Left lobe of liver (tissue), 2 donors: ENCODE results near the gene DNAH17. TPM values are rescaled to one million over a fixed set of nuclear protein-coding genes. Genes with fewer than 3 reads are reported as not detected.
A peak's percentile ranks its signal among the peaks of the same experiment; 100 is the strongest.
"Not testable (repeated sequence)": the region's sequence is repeated elsewhere in the genome, so short reads cannot be mapped to it uniquely, and the experiment has no call there.

Source experiments
- ATAC-seq: fragments of 200-7000 bp; cut with Tn5 transposase; one replicate; pipeline ENCODE4 v1.9.1; 2020; ENCODE audit warnings: mild to moderate bottlenecking, moderate library complexity
- DNase-seq: peaks from one replicate; pipeline ENCODE4 v3.0.0-alpha.2; 2020; ENCODE audit warnings: low spot score
- total RNA-seq: library from RNA; stranded (reverse); gene quantifications from one replicate; pipeline ENCODE4 v1.2.1, GENCODE V29; 2021
- donor health status: DM: no; HTN: no; CAD: no; lungs with moderate emphysema.
- donor health status: DM: no; HTN: yes; CAD: no.

DNAH17 gene
- total RNA-seq, 1 donor from 2014 or later = not detected

DNA sequence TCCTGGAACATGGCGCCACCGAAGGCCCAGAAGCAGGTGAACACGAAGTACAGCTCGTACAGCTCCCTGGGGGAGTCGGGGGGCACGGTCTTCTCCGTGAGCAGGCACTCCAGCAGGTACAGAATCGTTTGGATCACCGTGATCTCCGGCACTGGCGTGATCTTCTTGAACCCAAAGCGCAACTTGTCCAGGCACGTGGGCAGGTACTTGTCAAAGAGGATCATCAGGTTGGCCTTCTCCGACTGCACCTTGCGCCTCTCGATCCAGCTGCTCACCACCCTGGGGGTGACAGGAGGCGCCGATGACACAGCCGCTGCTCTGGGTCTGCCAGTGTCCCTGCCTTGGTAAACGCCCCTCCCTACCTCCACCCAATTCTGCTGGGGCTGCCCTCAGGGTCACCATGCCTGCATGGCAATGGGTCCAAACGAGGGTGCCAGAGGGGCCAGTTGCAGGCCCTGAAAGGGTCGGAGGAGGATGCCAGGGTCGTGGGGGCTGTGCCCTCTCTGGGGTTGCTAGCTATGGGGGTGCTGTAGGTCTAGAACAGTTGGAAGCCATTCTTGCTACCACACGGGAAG, 90.9 kb downstream of the DNAH17 start:
- ATAC-seq (no peak), DNase-seq (no peak)

- DNase-seq (no peak), ATAC-seq (no peak)
Measured at GRCh38 chr17:78485290-78486168, 91.7 kb downstream of the DNAH17 start.

- ATAC-seq (peak; percentile 57), DNase-seq (no peak)
Measured at GRCh38 chr17:78484271-78485246, 92.6 kb downstream of the DNAH17 start.

GRCh38 chr17:78479369-78479768, 97.8 kb downstream of the DNAH17 start:
- DNase-seq (no peak), ATAC-seq (no peak)

GRCh38 chr17:78478757-78479297, 98.4 kb downstream of the DNAH17 start:
- no peak for DNase-seq
- ATAC-seq = no peak

GRCh38 chr17:78477913-78478756, 99.1 kb downstream of the DNAH17 start:
- no peak for DNase-seq
- no peak for ATAC-seq

DNA sequence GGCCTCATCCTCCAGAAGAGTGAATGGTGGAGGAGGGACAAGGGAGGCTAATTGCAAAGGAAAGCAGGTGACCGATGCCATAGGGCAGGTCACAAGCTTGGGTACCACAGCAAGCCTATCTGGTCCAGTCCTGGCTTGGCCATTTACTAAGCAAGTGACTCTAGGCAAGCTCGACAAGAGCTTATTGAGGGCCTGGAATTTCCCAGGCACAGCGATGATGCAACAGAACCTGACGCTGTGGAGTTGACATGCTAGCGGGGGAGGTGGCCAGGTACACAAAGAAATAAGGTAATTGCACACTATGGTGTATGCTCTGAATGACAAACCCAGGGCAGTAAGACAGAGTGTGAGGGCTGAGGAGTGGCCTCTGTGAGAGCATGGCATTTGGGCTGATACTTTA, 100.2 kb downstream of the DNAH17 start:
- DNase-seq = no peak
- no peak for ATAC-seq

DNA sequence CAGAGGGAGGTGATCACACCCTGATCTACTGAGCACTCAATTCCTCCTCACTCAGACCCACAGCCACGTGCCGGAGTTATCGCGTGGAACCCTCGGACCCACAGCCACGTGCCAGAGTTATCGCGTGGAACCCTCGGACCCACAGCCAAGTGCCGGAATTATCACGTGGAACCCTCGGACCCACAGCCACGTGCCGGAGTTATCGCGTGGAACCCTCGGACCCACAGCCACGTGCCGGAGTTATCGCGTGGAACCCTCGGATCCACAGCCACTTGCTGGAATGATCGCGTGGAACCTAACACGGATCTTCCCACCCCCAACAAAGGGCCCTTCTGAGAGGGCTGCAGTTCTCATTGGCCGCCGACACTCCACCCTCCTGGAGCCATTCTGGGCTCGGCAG, 101.0 kb downstream of the DNAH17 start:
- ATAC-seq = no peak
- no peak for DNase-seq

DNA sequence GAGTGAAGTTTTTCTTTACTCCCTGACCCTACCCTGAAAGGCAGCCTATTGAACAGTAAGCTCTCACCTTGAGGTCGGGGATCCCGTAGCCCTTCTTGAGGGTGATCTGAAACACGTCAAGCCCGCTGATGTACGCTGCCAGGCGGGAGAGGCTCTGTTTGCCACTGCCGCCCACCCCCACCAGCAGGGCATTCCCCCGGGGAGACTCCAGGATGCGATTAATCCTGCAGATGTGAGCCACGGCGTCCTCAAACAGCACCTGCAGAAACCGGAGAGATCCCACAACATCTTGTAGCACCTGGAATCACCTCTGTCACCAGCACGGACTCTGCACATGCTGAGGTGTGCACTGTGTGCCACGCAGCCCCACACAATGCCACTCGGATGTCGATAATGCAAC, 102.0 kb downstream of the DNAH17 start:
- ATAC-seq (no peak), DNase-seq (no peak)

DNA sequence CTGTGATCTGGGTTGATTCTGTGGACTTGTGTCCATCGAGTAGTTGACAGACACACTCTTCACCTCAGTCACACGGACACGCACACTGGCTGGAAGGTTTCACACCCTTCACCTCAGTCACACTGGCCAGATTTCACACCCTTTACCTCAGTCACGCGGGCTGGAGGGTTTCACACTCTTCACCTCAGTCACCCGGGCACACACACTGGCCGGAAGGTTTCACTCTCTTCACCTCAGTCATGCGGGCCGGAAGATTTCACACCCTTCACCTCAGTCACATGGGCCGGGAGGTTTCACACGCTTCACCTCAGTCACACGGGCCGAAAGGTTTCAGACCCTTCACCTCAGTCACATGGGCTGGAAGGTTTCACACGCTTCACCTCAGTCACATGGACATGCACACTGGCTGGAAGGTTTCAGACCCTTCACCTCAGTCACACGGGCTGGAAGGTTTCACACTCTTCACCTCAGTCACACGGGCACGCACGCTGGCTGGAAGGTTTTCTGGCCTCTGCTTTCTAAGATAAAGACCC, 102.5 kb downstream of the DNAH17 start:
- DNase-seq (no peak), ATAC-seq (no peak)

DNA sequence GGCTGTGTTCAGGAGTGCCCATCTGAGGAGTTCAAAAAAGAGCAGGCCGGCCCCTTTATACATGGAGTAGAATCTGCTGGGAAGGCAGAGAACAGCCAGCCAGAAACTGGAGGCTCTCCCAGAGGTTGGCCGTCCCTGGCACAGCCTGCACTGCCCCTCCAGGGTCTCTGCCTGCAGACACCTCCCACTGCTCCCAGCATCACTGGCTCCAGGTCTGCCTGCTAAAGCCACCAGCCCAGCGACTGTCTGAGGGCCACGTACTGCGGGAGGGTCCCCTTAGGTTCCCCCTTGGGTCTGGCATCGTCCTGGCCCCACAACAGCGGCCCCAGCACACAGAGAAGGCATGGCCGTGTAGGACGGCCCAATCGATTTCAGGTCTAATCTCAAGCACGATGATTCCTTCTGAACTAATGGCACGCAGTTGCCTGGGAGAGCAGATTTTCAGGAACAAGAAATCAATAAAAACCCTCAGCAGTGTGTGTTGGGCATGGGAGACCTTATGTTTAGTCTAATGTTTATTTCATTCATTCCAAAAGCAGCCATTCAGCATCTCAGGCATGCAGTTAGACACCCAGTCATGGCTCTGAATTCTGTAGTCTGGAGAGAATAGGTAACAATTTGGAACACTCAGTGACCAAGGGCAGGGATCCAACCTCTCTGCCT, 103.1 kb downstream of the DNAH17 start:
- ATAC-seq (no peak), DNase-seq (no peak)

DNA sequence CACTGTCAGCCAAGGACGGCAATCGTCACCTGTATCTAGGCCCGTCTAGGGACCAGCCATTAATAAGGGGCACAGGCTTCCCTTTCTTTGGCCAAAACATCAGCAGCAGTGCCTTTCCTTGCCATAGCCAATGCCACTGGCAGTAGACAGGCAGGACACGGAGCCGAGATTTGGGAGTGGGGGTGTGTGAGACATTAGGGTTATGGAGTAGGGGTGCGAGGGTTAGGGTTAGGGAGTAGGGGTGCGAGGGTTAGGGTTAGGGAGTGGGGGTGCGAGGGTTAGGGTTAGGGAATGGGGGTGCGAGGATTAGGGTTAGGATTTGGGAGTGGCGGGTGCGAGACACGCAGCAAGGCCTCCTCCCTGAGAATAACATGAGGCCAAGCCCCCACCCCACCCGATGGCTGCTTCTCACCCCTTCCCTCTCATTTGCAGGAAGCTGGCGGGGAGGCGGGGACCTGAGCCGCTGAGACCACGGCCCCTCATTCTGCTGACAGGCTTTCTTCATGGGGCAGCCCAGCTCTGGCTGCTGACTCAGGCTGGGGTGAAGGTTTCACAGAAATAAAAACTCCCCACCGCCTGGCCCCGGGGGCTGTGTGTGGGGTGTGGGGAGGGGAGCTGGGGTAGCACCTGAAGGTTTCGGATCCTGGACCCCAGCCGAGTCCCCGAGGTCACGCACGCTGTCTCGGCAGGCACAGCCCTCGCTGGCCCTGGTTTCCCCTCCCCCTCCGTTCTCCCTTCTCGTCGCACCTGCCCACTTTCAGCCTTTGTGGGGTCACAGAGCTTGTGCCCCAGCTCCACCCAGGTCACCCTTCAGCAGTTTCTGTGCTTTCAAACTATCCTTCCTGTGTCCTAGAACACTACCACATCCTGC, 104.9 kb downstream of the DNAH17 start:
- no peak for ATAC-seq
- no peak for DNase-seq

- no peak for DNase-seq
- ATAC-seq = no peak
Measured at GRCh38 chr17:78471635-78472034, 105.6 kb downstream of the DNAH17 start.

DNA sequence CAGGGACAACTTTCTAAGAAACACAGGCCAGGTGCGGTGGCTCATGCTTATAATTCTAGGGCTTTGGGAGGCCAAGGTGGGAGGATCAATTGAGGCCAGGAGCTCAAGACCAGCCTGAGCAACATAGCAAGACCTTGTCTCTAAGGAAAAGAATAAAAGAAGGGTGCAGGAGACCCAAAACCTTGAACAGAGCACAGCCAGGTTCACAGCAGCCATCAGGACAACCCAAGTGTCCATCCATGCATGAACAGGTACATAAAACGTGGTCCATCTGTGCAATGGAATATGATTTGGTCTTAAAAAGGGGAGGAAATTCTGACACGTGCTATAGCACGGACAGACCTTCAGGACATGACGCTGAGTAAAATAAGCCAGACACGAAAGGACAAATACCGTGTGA, 107.8 kb downstream of the DNAH17 start:
- no peak for DNase-seq
- no peak for ATAC-seq

DNA sequence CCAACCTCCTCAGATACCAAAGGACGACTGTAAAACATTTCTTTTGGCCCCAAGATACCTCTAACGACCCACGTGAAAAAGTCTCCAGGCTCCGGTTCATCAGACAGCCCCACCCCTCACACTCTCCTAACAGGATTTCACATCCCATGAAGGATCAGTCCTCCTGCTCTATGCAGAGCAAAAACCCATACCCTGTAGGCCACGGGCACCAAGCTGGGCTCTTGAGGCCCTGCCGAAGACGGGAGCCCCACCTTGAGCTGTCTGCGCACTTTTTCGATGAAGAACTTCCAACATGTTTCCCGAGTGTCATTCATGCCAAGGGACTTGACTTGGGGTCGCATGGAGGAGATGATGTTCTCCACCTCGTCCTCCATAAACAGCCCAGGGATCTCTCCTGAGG, 108.8 kb downstream of the DNAH17 start:
- ATAC-seq = no peak
- no peak for DNase-seq

DNA sequence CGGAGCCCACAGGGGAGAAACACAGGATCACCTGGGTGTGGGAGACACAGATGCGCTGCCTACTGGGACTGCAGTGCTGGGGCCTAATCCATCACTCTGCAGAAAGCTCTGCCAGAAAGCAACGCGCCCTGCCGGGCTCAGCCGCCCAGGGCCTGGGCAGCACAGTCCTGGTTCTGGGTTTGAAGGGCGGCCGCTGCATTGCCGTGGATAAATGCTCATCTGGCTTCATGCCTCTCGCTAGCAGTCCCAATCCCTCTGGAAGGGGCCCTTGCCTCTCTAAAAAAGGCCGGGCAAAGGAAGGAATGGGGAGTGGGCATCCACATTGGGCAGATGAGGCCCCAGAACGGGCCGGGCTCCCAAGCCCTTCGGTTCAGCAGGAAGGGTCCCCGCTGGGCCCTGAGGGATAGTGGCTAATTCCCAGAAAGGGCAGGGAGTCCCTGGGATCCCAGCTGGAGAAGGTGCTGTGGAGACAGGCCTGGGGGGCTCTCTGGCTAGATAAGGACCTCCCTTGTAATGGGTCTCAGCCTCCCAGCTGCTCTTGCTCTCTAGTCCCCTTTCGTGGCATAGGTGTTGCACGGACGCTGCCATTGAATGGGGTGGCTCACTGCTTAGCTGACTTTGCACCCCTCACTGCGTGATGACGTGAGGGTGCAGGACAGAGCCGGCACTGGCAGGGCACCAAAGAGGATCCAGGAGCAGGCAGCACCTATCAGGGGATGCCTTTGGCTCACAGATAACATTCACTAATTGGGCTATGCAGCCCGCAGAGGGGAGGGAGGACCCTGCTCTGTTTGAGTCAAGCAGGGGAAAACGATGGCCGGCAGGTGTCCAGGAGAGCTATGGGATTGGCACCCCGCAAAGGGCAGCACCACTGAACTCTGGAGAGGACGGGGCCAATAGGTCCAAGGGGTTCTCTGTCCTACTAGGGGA, 110.1 kb downstream of the DNAH17 start:
- ATAC-seq = no peak

DNA sequence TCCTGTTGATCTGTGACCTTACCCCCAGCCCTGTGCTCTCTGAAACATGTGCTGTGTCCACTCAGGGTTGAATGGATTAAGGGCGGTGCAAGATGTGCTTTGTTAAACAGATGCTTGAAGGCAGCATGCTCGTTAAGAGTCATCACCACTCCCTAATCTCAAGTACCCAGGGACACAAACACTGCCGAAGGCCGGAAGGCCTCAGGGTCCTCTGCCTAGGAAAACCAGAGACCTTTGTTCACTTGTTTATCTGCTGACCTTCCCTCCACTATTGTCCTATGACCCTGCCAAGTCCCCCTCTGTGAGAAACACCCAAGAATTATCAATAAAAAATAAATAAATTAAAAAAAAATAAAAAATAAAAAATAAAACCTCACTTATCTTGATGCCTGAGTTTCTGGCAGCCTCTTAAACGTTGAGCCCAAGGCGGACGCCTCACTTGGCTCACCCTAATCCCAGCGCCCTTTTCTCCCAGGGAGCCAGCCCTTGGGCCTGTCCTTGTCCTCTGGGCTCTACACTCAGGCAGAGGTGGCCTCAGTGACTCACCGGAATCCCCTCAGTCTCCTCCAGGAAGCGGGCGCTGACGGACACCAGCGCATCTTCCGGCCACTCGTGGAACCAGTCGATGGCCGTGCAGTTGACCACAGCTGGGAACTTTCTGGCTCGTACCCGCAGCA, 110.9 kb downstream of the DNAH17 start:
- DNase-seq, ATAC-seq: not testable (repeated sequence)

More for the DNA sequence above, 110.1 kb downstream of the DNAH17 start:
- DNase-seq = no peak
